WERI-Rb-1 (cell line): ENCODE results near the gene MTX1.

Experiments
- DNase-seq: peaks from one replicate; pipeline ENCODE4 v3.0.0-alpha.2; 2020
- H3K27ac ChIP-seq: fragments of 250-450 bp; sonication (Bioruptor Pico); 2 replicates; pipeline ENCODE4 v1.5.1; 2020; ENCODE audit warnings: mild to moderate bottlenecking, moderate library complexity
- H3K27me3 ChIP-seq: fragments of 250-450 bp; sonication (Bioruptor Pico); 2 replicates; pipeline ENCODE4 v1.5.1; 2021; ENCODE audit warnings: mild to moderate bottlenecking, low read depth, moderate library complexity; ENCODE audit not compliant: insufficient read depth, severe bottlenecking
- H3K36me3 ChIP-seq: fragments of 250-450 bp; sonication (Bioruptor Pico); 2 replicates; pipeline ENCODE4 v1.5.1; 2020; ENCODE audit warnings: mild to moderate bottlenecking, moderate library complexity
- H3K4me3 ChIP-seq: 2 replicates; pipeline ENCODE4 v1.5.1; 2011; ENCODE audit warnings: low read depth, mild to moderate bottlenecking, control low read depth, low read length
- H3K9me3 ChIP-seq: fragments of 250-450 bp; sonication (Bioruptor Pico); 2 replicates; pipeline ENCODE4 v1.5.1; 2021; ENCODE audit warnings: mild to moderate bottlenecking, moderate library complexity; ENCODE audit not compliant: severe bottlenecking
- CTCF ChIP-seq: IDR thresholded peaks from 2 replicates; pipeline ENCODE4 v1.5.1; 2011; ENCODE audit warnings: low read depth, mild to moderate bottlenecking, control low read depth, inconsistent platforms, low read length

Gene MTX1

GRCh38 chr1:155261852-155262673, 53.6 kb downstream of the MTX1 start, which contains the start of gene SCAMP3:
Gene SCAMP3 (minus strand): TSS chr1:155262360. CDS start chr1:155262151, 209 bp downstream.
- no peaks in the 10 kb centered on the region for H3K9me3 ChIP-seq
- no peaks in the 10 kb centered on the region for H3K27me3 ChIP-seq
- TF ChIP-seq CTCF = 0 out of 2 replicates have a peak, but pooled peaks have one; percentile 3
- peak within 1 kb of the TSS; percentile 80 for H3K27ac ChIP-seq
- peak within 1 kb of the TSS; percentile 88 for H3K4me3 ChIP-seq
- H3K36me3 ChIP-seq = peaks cover 76% of the 10 kb centered on the region
- DNase-seq = peak; percentile 100

GRCh38 chr1:155263067-155263466, 54.6 kb downstream of the MTX1 start:
- Histone ChIP-seq H3K36me3 (peaks cover 81% of the 10 kb centered on the region), H3K27me3 (no peaks in the 10 kb centered on the region), H3K9me3 (no peaks in the 10 kb centered on the region), H3K27ac (peak overlapping the region; percentile 80; the same call in 1 of the 2 replicates), H3K4me3 (no peak overlapping the region)
- TF ChIP-seq CTCF = no peak
- DNase-seq = no peak
